Esophagus muscularis mucosa (tissue), 3 donors: ENCODE results near the gene DNAJC3.

ENCODE experiments used
- CTCF ChIP-seq, 3 experiments: fragments of 200-600 bp in 2 of 3; fragments of 450-650 bp in 1 of 3; sonication (generic) in 2 of 3; IDR thresholded peaks; one replicate each; pipeline ENCODE4 v1.5.1; 2017 to 2019; ENCODE audit warnings: antibody characterized with exemption in 3 of 3, mild to moderate bottlenecking in 2 of 3, moderate library complexity in 1 of 3
- POLR2AphosphoS5 ChIP-seq, 2 donors: sonication (generic); formaldehyde crosslinking; IDR thresholded peaks; one replicate each; pipeline ENCODE4 v1.6.1; 2017; ENCODE audit warnings: antibody characterized with exemption in 2 of 2

DNA sequence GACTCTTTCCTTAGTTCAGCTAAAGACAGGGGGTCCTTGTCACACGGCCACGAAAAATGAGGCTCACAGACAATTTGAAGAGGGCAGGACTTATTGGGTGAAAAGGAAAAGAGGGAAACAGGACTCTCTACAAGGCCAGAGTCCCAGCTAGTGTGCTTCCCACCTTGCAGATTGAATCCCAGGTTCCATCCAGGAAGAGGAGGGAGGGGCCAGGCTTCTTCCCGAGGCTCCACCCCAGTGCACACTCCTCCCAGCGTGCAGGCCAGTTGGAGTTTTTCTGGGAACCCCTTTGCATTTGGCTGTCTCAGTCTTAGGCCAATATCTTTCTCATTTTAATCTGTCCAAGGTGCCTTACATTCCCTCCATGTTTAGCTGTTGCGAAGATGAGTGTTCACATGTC is 106.8 kb downstream of the DNAJC3 start:
- TF ChIP-seq CTCF (IDR thresholded peaks at IDR 0.05): no peak
- no peak for TF ChIP-seq POLR2AphosphoS5 (IDR thresholded peaks at IDR 0.05)
